Measurements from ENCODE around the gene TMTC1. TPM values are rescaled to one million over a fixed set of nuclear protein-coding genes. Genes with fewer than 3 reads are reported as not detected.

Gene TMTC1
- total and polyA plus RNA-seq, 4 donors: 20.5 to 87.6 (median 34.5) TPM

DNA sequence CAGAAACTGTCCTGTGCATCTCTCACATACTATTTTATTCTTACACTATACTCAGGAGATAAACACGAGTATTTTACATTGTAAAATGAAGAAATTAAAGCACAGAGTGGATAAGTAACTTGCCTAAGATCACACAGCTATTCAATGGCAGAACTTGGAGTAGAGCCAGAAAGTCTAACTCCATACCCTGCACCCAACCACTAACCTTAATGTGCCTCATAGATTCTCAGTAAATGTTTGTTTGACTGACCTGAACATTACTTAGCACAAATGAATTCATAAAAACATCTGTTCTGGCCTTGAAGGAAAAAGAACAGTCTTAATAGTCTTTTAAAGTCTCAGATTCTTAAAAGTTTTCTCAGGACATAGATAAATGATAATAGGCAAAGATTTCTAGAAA is 202.8 kb downstream of the TMTC1 start:
- DNase-seq (ENCODE audit: low read depth in 4 of 6, low spot score in 6 of 6): no peak
- Histone ChIP-seq H3K36me3 (ENCODE audit: control insufficient read depth, insufficient read depth, low read length) (no peaks in the 10 kb centered on the region), H3K9me3 (ENCODE audit: control insufficient read depth, insufficient read depth, low read length) (no peaks in the 10 kb centered on the region), H3K27ac (ENCODE audit: low read depth, low read length) (no peak overlapping the region), H3K4me3 (ENCODE audit: low read depth, low read length) (no peak overlapping the region), H3K4me1 (ENCODE audit: control insufficient read depth, insufficient read depth, low read length) (peaks cover 3% of the 10 kb centered on the region), H3K27me3 (ENCODE audit: control insufficient read depth, insufficient read depth, low read length) (no peaks in the 10 kb centered on the region)
- no CpG with 5 or more reads among the region's 1 CpG for WGBS (ENCODE audit: insufficient coverage)

- Histone ChIP-seq H3K4me1 (ENCODE audit: control insufficient read depth, insufficient read depth, low read length) (peaks cover 3% of the 10 kb centered on the region), H3K9me3 (ENCODE audit: control insufficient read depth, insufficient read depth, low read length) (no peaks in the 10 kb centered on the region), H3K27ac (ENCODE audit: low read depth, low read length) (peak overlapping the region; percentile 3), H3K36me3 (ENCODE audit: control insufficient read depth, insufficient read depth, low read length) (no peaks in the 10 kb centered on the region), H3K4me3 (ENCODE audit: low read depth, low read length) (no peak overlapping the region), H3K27me3 (ENCODE audit: control insufficient read depth, insufficient read depth, low read length) (no peaks in the 10 kb centered on the region)
- no CpG with 5 or more reads among the region's 3 CpGs for WGBS (ENCODE audit: insufficient coverage)
- no peak for DNase-seq (ENCODE audit: low read depth in 4 of 6, low spot score in 6 of 6)
These were observed 205.0 kb downstream of the TMTC1 start for GRCh38 chr12:29578731-29579130.

GRCh38 chr12:29578070-29578469 is 205.7 kb downstream of the TMTC1 start:
- no peaks in the 10 kb centered on the region for H3K36me3 ChIP-seq (ENCODE audit: control insufficient read depth, insufficient read depth, low read length)
- H3K27me3 ChIP-seq (ENCODE audit: control insufficient read depth, insufficient read depth, low read length): no peaks in the 10 kb centered on the region
- no peak overlapping the region for H3K4me3 ChIP-seq (ENCODE audit: low read depth, low read length)
- H3K27ac ChIP-seq (ENCODE audit: low read depth, low read length): peak overlapping the region; percentile 3
- H3K4me1 ChIP-seq (ENCODE audit: control insufficient read depth, insufficient read depth, low read length): peaks cover 3% of the 10 kb centered on the region
- WGBS (ENCODE audit: insufficient coverage): no CpG with 5 or more reads among the region's 1 CpG
- H3K9me3 ChIP-seq (ENCODE audit: control insufficient read depth, insufficient read depth, low read length): no peaks in the 10 kb centered on the region
- DNase-seq (ENCODE audit: low read depth in 4 of 6, low spot score in 6 of 6): peak in 1 of 6 donors; percentile 54

DNA sequence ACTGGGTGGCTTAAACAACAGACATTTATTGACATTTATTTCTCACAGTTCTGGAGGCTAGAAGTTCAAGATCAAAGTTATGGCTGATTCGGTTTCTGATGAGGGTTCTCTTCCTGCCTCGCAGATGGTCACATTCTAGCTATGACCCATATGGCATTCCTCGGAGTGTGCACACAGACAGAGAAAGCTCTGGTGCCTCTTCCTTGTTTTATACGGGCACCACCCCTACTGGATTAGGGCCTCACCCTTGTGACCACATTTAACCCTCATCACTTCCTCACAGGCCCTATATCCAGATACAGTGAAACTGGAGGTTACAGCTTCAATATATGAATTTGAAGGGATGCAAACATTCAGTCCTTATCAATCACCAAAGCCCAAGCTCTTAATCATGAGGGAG is 209.2 kb downstream of the TMTC1 start:
- DNase-seq (ENCODE audit: low read depth in 4 of 6, low spot score in 6 of 6): no peak
- Histone ChIP-seq H3K9me3 (ENCODE audit: control insufficient read depth, insufficient read depth, low read length) (no peaks in the 10 kb centered on the region), H3K27me3 (ENCODE audit: control insufficient read depth, insufficient read depth, low read length) (no peaks in the 10 kb centered on the region), H3K4me1 (ENCODE audit: control insufficient read depth, insufficient read depth, low read length) (no peaks in the 10 kb centered on the region), H3K27ac (ENCODE audit: low read depth, low read length) (no peak overlapping the region), H3K4me3 (ENCODE audit: low read depth, low read length) (no peak overlapping the region), H3K36me3 (ENCODE audit: control insufficient read depth, insufficient read depth, low read length) (no peaks in the 10 kb centered on the region)
- WGBS (ENCODE audit: insufficient coverage): 87% methylated on average over 2 of the region's 4 CpGs

- Histone ChIP-seq H3K4me1 (ENCODE audit: control insufficient read depth, insufficient read depth, low read length) (no peaks in the 10 kb centered on the region), H3K27ac (ENCODE audit: low read depth, low read length) (no peak overlapping the region), H3K36me3 (ENCODE audit: control insufficient read depth, insufficient read depth, low read length) (no peaks in the 10 kb centered on the region), H3K4me3 (ENCODE audit: low read depth, low read length) (no peak overlapping the region), H3K27me3 (ENCODE audit: control insufficient read depth, insufficient read depth, low read length) (no peaks in the 10 kb centered on the region), H3K9me3 (ENCODE audit: control insufficient read depth, insufficient read depth, low read length) (no peaks in the 10 kb centered on the region)
- WGBS (ENCODE audit: insufficient coverage): no CpG with 5 or more reads among the region's 4 CpGs
- DNase-seq (ENCODE audit: low read depth in 4 of 6, low spot score in 6 of 6): no peak
These were observed 210.8 kb downstream of the TMTC1 start for GRCh38 chr12:29572938-29573337.

GRCh38 chr12:29572464-29572863 is 211.3 kb downstream of the TMTC1 start:
- Histone ChIP-seq H3K27me3 (ENCODE audit: control insufficient read depth, insufficient read depth, low read length) (no peaks in the 10 kb centered on the region), H3K4me1 (ENCODE audit: control insufficient read depth, insufficient read depth, low read length) (no peaks in the 10 kb centered on the region), H3K4me3 (ENCODE audit: low read depth, low read length) (no peak overlapping the region), H3K9me3 (ENCODE audit: control insufficient read depth, insufficient read depth, low read length) (no peaks in the 10 kb centered on the region), H3K36me3 (ENCODE audit: control insufficient read depth, insufficient read depth, low read length) (no peaks in the 10 kb centered on the region), H3K27ac (ENCODE audit: low read depth, low read length) (no peak overlapping the region)
- DNase-seq (ENCODE audit: low read depth in 4 of 6, low spot score in 6 of 6): peak in 3 of 6 donors; percentile 33 to 84 (median 67)
- 21% methylated on average over 3 of the region's 4 CpGs for WGBS (ENCODE audit: insufficient coverage)

- H3K4me3 ChIP-seq (ENCODE audit: low read depth, low read length): no peak overlapping the region
- H3K9me3 ChIP-seq (ENCODE audit: control insufficient read depth, insufficient read depth, low read length): no peaks in the 10 kb centered on the region
- no CpG with 5 or more reads among the region's 2 CpGs for WGBS (ENCODE audit: insufficient coverage)
- no peak overlapping the region for H3K27ac ChIP-seq (ENCODE audit: low read depth, low read length)
- no peaks in the 10 kb centered on the region for H3K27me3 ChIP-seq (ENCODE audit: control insufficient read depth, insufficient read depth, low read length)
- H3K36me3 ChIP-seq (ENCODE audit: control insufficient read depth, insufficient read depth, low read length): peaks cover 7% of the 10 kb centered on the region
- H3K4me1 ChIP-seq (ENCODE audit: control insufficient read depth, insufficient read depth, low read length): no peaks in the 10 kb centered on the region
- DNase-seq (ENCODE audit: low read depth in 4 of 6, low spot score in 6 of 6): peak in 1 of 6 donors; percentile 81
These were observed 214.5 kb downstream of the TMTC1 start for GRCh38 chr12:29569132-29569757.

DNA sequence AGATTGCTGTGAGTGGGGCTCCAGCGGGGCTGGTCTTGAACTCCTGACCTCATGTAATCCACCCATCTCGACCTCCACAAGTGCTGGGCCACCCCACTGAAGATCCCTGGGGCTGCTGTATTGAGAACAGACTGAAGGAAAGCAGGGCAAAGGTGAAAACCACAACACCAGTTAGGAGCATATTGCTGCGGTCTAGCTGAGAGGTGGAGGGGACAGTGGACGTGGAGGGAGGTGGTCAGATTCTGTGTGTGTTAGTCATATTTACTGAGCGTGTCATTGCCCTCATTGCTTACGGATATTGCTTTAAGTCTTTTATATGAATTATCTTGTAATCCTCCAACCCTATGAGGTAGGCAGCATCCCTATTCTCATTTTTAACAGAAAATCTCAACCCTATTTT is 217.3 kb downstream of the TMTC1 start:
- H3K4me1 ChIP-seq (ENCODE audit: control insufficient read depth, insufficient read depth, low read length): no peaks in the 10 kb centered on the region
- no peak for DNase-seq (ENCODE audit: low read depth in 4 of 6, low spot score in 6 of 6)
- H3K27me3 ChIP-seq (ENCODE audit: control insufficient read depth, insufficient read depth, low read length): no peaks in the 10 kb centered on the region
- no peak overlapping the region for H3K27ac ChIP-seq (ENCODE audit: low read depth, low read length)
- H3K4me3 ChIP-seq (ENCODE audit: low read depth, low read length): no peak overlapping the region
- H3K36me3 ChIP-seq (ENCODE audit: control insufficient read depth, insufficient read depth, low read length): peaks cover 7% of the 10 kb centered on the region
- 100% methylated on average over 1 of the region's 6 CpGs for WGBS (ENCODE audit: insufficient coverage)
- no peaks in the 10 kb centered on the region for H3K9me3 ChIP-seq (ENCODE audit: control insufficient read depth, insufficient read depth, low read length)

DNA sequence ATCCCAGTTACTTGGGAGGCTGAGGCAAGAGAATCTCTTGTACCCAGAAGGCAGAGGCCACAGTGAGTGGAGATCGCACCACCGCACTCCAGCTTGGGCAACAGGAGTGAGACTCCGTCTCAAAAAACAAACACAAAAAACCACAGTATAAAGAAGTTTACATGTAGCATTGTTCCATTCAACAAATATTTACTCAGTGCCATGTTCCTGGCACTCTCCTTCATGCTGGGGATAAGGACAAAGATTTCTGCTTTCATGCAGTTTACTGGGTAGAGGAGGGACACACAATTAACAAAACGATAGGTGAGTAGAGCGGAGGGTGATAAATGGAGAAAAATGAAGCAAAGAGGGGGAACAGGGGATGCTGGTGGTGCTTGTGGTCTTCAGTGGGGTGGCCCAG is 218.0 kb downstream of the TMTC1 start:
- no peaks in the 10 kb centered on the region for H3K4me1 ChIP-seq (ENCODE audit: control insufficient read depth, insufficient read depth, low read length)
- WGBS (ENCODE audit: insufficient coverage): 97% methylated on average over 2 of the region's 5 CpGs

GRCh38 chr12:29564925-29565324 is 218.8 kb downstream of the TMTC1 start:
- Histone ChIP-seq H3K9me3 (ENCODE audit: control insufficient read depth, insufficient read depth, low read length) (no peaks in the 10 kb centered on the region), H3K27ac (ENCODE audit: low read depth, low read length) (no peak overlapping the region), H3K4me3 (ENCODE audit: low read depth, low read length) (no peak overlapping the region), H3K36me3 (ENCODE audit: control insufficient read depth, insufficient read depth, low read length) (peaks cover 7% of the 10 kb centered on the region), H3K27me3 (ENCODE audit: control insufficient read depth, insufficient read depth, low read length) (no peaks in the 10 kb centered on the region), H3K4me1 (ENCODE audit: control insufficient read depth, insufficient read depth, low read length) (no peaks in the 10 kb centered on the region)
- DNase-seq (ENCODE audit: low read depth in 4 of 6, low spot score in 6 of 6): no peak
- 95% methylated on average over 2 of the region's 3 CpGs for WGBS (ENCODE audit: insufficient coverage)

More for the DNA sequence above, 218.0 kb downstream of the TMTC1 start:
- Histone ChIP-seq H3K27ac (ENCODE audit: low read depth, low read length) (no peak overlapping the region), H3K9me3 (ENCODE audit: control insufficient read depth, insufficient read depth, low read length) (no peaks in the 10 kb centered on the region), H3K27me3 (ENCODE audit: control insufficient read depth, insufficient read depth, low read length) (no peaks in the 10 kb centered on the region), H3K36me3 (ENCODE audit: control insufficient read depth, insufficient read depth, low read length) (peaks cover 7% of the 10 kb centered on the region), H3K4me3 (ENCODE audit: low read depth, low read length) (no peak overlapping the region)
- DNase-seq (ENCODE audit: low read depth in 4 of 6, low spot score in 6 of 6): no peak

Data from spinal cord (tissue), 10 donors.